SK-N-SH (cell line): ENCODE measurements around the gene NOX3. TPM values are rescaled to one million over a fixed set of nuclear protein-coding genes. Genes with fewer than 3 reads are reported as not detected.

Experiments used
- CTCF ChIA-PET: fragments of 300-600, 350-600 bp; formaldehyde crosslinking; extraction: SDS; loops from one replicate; lab custom pipeline; 2021; lab: Yijun Ruan, JAX
- POLR2A ChIA-PET: fragments of 350-600 bp; sonication (Branson Sonifier 250); formaldehyde crosslinking; extraction: SDS; loops from one replicate; lab custom pipeline; 2020; ENCODE audit warnings: antibody characterized with exemption, inconsistent platforms; lab: Yijun Ruan, JAX
- DNase-seq: peaks from one replicate; pipeline ENCODE4 v3.0.0; 2012
- H2AFZ ChIP-seq: fragments of 200-600 bp; sonication (generic); 2 replicates; pipeline ENCODE4 v1.8.1; 2016; ENCODE audit warnings: antibody characterized with exemption, mild to moderate bottlenecking, low read depth
- H3F3A ChIP-seq: fragments of 200-600 bp; sonication (generic); replicated peaks from 2 replicates; pipeline ENCODE3; 2016; ENCODE audit warnings: antibody characterized with exemption, mild to moderate bottlenecking; ENCODE audit not compliant: insufficient read depth
- H3K27ac ChIP-seq, 2 experiments: fragments of 200-500 bp in 1 of 2; fragments of 200-600 bp in 1 of 2; sonication (Bioruptor generic) in 1 of 2; sonication (generic), shearing (Covaris generic) in 1 of 2; 2 replicates each; pipeline versions ENCODE4 v1.5.1 to v1.6.1; 2014 to 2016; ENCODE audit warnings: low read depth in 2 of 2, inconsistent platforms in 1 of 2, low read length in 1 of 2, mild to moderate bottlenecking in 1 of 2, mixed read lengths in 1 of 2
- H3K27me3 ChIP-seq: fragments of 200-600 bp; sonication (generic), shearing (Covaris generic); 2 replicates; pipeline ENCODE4 v1.6.1; 2016; ENCODE audit warnings: mixed run types; ENCODE audit not compliant: insufficient read depth
- H3K36me3 ChIP-seq, 2 experiments: fragments of 200-500 bp in 1 of 2; fragments of 200-600 bp in 1 of 2; sonication (Bioruptor generic) in 1 of 2; sonication (generic) in 1 of 2; replicated peaks in 1 of 2; 2 replicates each; pipeline versions ENCODE3 to v1.5.1; 2014 to 2016; ENCODE audit warnings: low read length in 1 of 2, mild to moderate bottlenecking in 1 of 2; ENCODE audit not compliant: insufficient read depth in 2 of 2, control insufficient read depth in 1 of 2
- H3K4me1 ChIP-seq, 2 experiments: fragments of 200-500 bp in 1 of 2; fragments of 200-600 bp in 1 of 2; sonication (Bioruptor generic) in 1 of 2; sonication (generic), shearing (Covaris generic) in 1 of 2; 2 replicates each; pipeline versions ENCODE4 v1.5.1 to v1.6.1; 2014 to 2016; ENCODE audit warnings: low read depth in 1 of 2, low read length in 1 of 2, mixed run types in 1 of 2; ENCODE audit not compliant: insufficient read depth in 2 of 2, control insufficient read depth in 1 of 2
- H3K4me2 ChIP-seq: fragments of 200-600 bp; sonication (generic), shearing (Covaris generic); 2 replicates; pipeline ENCODE4 v1.6.1; 2017; ENCODE audit warnings: mixed run types
- H3K4me3 ChIP-seq, 2 experiments: fragments of 200-500 bp in 1 of 2; fragments of 200-600 bp in 1 of 2; sonication (Bioruptor generic) in 1 of 2; sonication (generic), shearing (Covaris generic) in 1 of 2; 2 replicates each; pipeline versions ENCODE4 v1.5.1 to v1.8.1; 2014 to 2016; ENCODE audit warnings: low read depth in 2 of 2, inconsistent platforms in 1 of 2, low read length in 1 of 2, mild to moderate bottlenecking in 1 of 2, mixed read lengths in 1 of 2, moderate library complexity in 1 of 2
- H3K79me2 ChIP-seq: fragments of 200-600 bp; sonication (generic); 2 replicates; pipeline ENCODE4 v1.8.1; 2017; ENCODE audit warnings: mild to moderate bottlenecking; ENCODE audit not compliant: insufficient read depth
- H3K9ac ChIP-seq: fragments of 200-600 bp; sonication (generic); 2 replicates; pipeline ENCODE4 v1.6.1; 2017; ENCODE audit warnings: mixed run types
- H3K9me2 ChIP-seq: fragments of 200-600 bp; sonication (generic); 2 replicates; pipeline ENCODE4 v1.6.1; 2017; ENCODE audit warnings: mixed run types
- H3K9me3 ChIP-seq: fragments of 200-600 bp; sonication (generic); 2 replicates; pipeline ENCODE4 v1.6.1; 2017; ENCODE audit warnings: mixed run types, mild to moderate bottlenecking, moderate library complexity
- H4K20me1 ChIP-seq: fragments of 200-600 bp; sonication (generic); 2 replicates; pipeline ENCODE4 v1.6.1; 2017; ENCODE audit warnings: mild to moderate bottlenecking, mixed run types; ENCODE audit not compliant: insufficient read depth
- CHD2 ChIP-seq: fragments of 150-350 bp; IDR thresholded peaks from 2 replicates; pipeline ENCODE4 v1.6.1; 2018; ENCODE audit warnings: low read length; ENCODE audit not compliant: partially characterized antibody
- ELF1 ChIP-seq: IDR thresholded peaks from 2 replicates; pipeline ENCODE4 v1.4.0; 2012
- EP300 ChIP-seq, 2 experiments: IDR thresholded peaks; 2 replicates each; pipeline versions ENCODE4 v1.4.0 to v1.6.1; 2012; ENCODE audit warnings: borderline replicate concordance in 1 of 2, low read depth in 1 of 2, low read length in 1 of 2
- FOSL2 ChIP-seq: IDR thresholded peaks from 2 replicates; pipeline ENCODE4 v1.4.0; 2012; ENCODE audit warnings: low read depth, mild to moderate bottlenecking, moderate library complexity, borderline replicate concordance
- FOXM1 ChIP-seq: IDR thresholded peaks from 2 replicates; pipeline ENCODE4 v1.4.0; 2012; ENCODE audit warnings: low read depth, mild to moderate bottlenecking
- GATA2 ChIP-seq: sonication (generic); formaldehyde crosslinking; IDR thresholded peaks from 2 replicates; pipeline ENCODE4 v1.5.0; 2020; ENCODE audit warnings: mild to moderate bottlenecking, missing genetic modification reagents
- JUND ChIP-seq: IDR thresholded peaks from 2 replicates; pipeline ENCODE4 v1.4.0; 2012
- MAX ChIP-seq: IDR thresholded peaks from 2 replicates; pipeline ENCODE4 v1.4.0; 2012; ENCODE audit warnings: low read depth
- MEF2A ChIP-seq: IDR thresholded peaks from 2 replicates; pipeline ENCODE4 v1.4.0; 2012; ENCODE audit warnings: low read depth, borderline replicate concordance
- MXI1 ChIP-seq: IDR thresholded peaks from 2 replicates; pipeline ENCODE4 v1.6.1; 2012; ENCODE audit warnings: mild to moderate bottlenecking, low read depth, low read length, improper control_type of control experiment
- NFIC ChIP-seq: IDR thresholded peaks from 2 replicates; pipeline ENCODE4 v1.4.0; 2012; ENCODE audit warnings: borderline replicate concordance
- POLR2AphosphoS5 ChIP-seq: IDR thresholded peaks from 2 replicates; pipeline ENCODE4 v1.6.1; 2012; ENCODE audit warnings: low read depth, low read length
- RCOR1 ChIP-seq: fragments of 150-350 bp; IDR thresholded peaks from 2 replicates; pipeline ENCODE4 v1.6.1; 2017; ENCODE audit warnings: antibody characterized with exemption, low read length
- RFX5 ChIP-seq: IDR thresholded peaks from 2 replicates; pipeline ENCODE4 v1.6.1; 2012; ENCODE audit warnings: mild to moderate bottlenecking, improper control_type of control experiment, low read length
- RXRA ChIP-seq: IDR thresholded peaks from 2 replicates; pipeline ENCODE4 v1.4.0; 2012; ENCODE audit warnings: low read depth, mild to moderate bottlenecking, borderline replicate concordance
- SIN3A ChIP-seq: IDR thresholded peaks from 2 replicates; pipeline ENCODE4 v1.6.1; 2012; ENCODE audit warnings: low read depth, mild to moderate bottlenecking, low read length, moderate library complexity, borderline replicate concordance
- SMC3 ChIP-seq: IDR thresholded peaks from 2 replicates; pipeline ENCODE4 v1.6.1; 2012; ENCODE audit warnings: low read depth, low read length, improper control_type of control experiment
- TAF1 ChIP-seq: IDR thresholded peaks from 2 replicates; pipeline ENCODE4 v1.6.1; 2012; ENCODE audit warnings: low read depth, mild to moderate bottlenecking, low read length, moderate library complexity, borderline replicate concordance
- WGBS: methylation state at CpG from one replicate; pipeline ENCODE4 v1.1.6; 2017; ENCODE audit warnings: low lambda C conversion rate; 5-methylcytosine and 5-hydroxymethylcytosine counted together
- polyA plus RNA-seq, 3 experiments: library from polyadenylated mRNA; depleted of rRNA; stranded (reverse); fragments of >200 nt; gene quantifications; 2 replicates each; pipeline ENCODE4 v1.2.3, GENCODE V29; 2012
- TF ChIP-seq, protein P1 (sequence below): IDR thresholded peaks from 2 replicates; pipeline ENCODE4 v1.4.0; 2012; ENCODE audit warnings: low read depth, borderline replicate concordance
- TF ChIP-seq, protein P2 (sequence below): IDR thresholded peaks from 2 replicates; pipeline ENCODE4; 2012
- TF ChIP-seq, protein P3 (sequence below): IDR thresholded peaks from 2 replicates; pipeline ENCODE4 v1.4.0; 2012; ENCODE audit warnings: low read depth, borderline replicate concordance

Gene NOX3
- polyA plus RNA-seq, 1 of the 3 experiments (the other 2 are of a cell fraction): 0.02 TPM

DNA sequence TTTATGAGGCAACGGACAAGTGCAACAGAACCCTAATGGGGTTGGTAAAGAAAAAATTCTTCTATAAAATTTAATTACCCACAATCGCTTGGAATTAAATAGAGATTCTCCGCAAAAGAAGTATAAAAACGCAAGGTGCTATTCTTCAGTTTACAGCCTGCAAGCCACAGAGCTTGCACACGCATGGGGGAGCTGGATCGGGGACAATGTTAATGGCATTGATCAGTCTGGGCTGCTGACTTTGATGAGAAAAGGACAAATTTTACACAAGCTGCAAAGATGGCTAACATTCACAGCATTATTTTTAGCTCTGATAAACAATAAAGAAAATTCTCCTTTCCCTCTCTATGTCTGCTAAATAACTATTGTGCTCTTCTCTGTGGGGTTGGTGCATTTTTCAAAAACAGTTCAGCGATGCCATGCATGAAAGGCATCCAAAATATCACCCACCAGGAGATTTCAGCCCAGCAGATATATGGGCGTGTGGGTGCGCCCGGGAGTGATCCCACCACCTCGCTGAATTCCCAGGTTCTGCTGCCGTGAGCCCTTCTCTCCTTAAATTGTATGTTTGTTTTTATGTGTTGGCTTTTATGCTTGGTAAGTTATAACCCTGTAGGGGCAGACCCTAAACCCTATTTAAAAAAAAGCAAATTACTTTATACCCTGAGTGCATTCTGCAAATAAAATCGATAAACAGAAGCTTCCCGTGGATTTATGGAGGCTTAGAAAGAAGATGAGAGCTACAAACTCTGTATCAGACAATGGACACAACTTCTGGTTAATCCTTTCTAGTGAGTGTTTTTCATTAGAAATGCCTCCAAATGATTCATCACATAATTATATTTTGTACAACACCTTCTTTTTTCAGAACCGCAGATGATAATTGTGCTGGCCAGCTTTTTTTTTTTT lies 55.6 kb downstream of the NOX3 start:
- Histone ChIP-seq H3K27ac (peak overlapping the region in 1 of 2 experiments; percentile 80; a peak in 2 of 4 replicates), H3K79me2 (no peaks in the 10 kb centered on the region), H3K4me2 (no peak overlapping the region), H3K9me3 (no peaks in the 10 kb centered on the region), H2AFZ (no peak overlapping the region), H3K9me2 (no peaks in the 10 kb centered on the region), H3K9ac (no peak overlapping the region), H3K27me3 (no peaks in the 10 kb centered on the region), H3K4me1 (peaks cover 0 to 28% of the 10 kb centered on the region in 2 experiments; a peak in 2 of 4 replicates), H3K36me3 (no peaks in the 10 kb centered on the region), H3K4me3 (no peak overlapping the region), H4K20me1 (no peaks in the 10 kb centered on the region), H3F3A (no peaks in the 10 kb centered on the region)
- ChIA-PET POLR2A (interaction anchor here (0.6 to 1.5 kb wide), 3 partner anchors 12 to 1924 kb away, joined by 3 to 6 read pairs (median 4); no protein-coding TSS in a partner anchor), CTCF (interaction anchor here (1.0 to 1.7 kb wide), 6 partner anchors 40 to 95 kb away, joined by 3 to 6 read pairs (median 3); no protein-coding TSS in a partner anchor)
- 71% methylated on average over 15 of the region's 15 CpGs for WGBS
- DNase-seq: no peak
- no peak for TF ChIP-seq MEF2A
- TF ChIP-seq GATA2 (CRISPR knock-in tag): no peak
- no peak for TF ChIP-seq SIN3A
- no peak for TF ChIP-seq ELF1
- no peak for TF ChIP-seq CHD2
- no peak for TF ChIP-seq MXI1
- TF ChIP-seq JUND: no peak

GRCh38 chr6:155399062-155399744 lies 56.4 kb downstream of the NOX3 start:
- H3K27ac ChIP-seq: no peak overlapping the region; a peak in 1 of 4 replicates
- CTCF ChIA-PET: interaction anchor here (0.5 to 1.7 kb wide), 4 partner anchors 16 to 84 kb away, joined by 3 to 4 read pairs (median 3); no protein-coding TSS in a partner anchor
- no peak overlapping the region for H3K4me3 ChIP-seq
- H3K79me2 ChIP-seq: no peaks in the 10 kb centered on the region
- DNase-seq: no peak
- H3K27me3 ChIP-seq: no peaks in the 10 kb centered on the region
- H3K9me3 ChIP-seq: no peaks in the 10 kb centered on the region
- H4K20me1 ChIP-seq: no peaks in the 10 kb centered on the region
- WGBS: 88% methylated on average over 4 of the region's 5 CpGs
- POLR2A ChIA-PET: interaction anchor here (1.5 kb wide), 1 partner anchor 44 kb away, joined by 6 read pairs; no protein-coding TSS in a partner anchor
- H3K9me2 ChIP-seq: no peaks in the 10 kb centered on the region
- H3K36me3 ChIP-seq: no peaks in the 10 kb centered on the region
- TF ChIP-seq TAF1 (no peak), FOSL2 (no peak), ELF1 (no peak), JUND (no peak), NFIC (no peak), MXI1 (no peak), GATA2 (CRISPR knock-in tag) (no peak), EP300 (IDR thresholded peaks at IDR 0.05; ENCODE audit: borderline replicate concordance in 1 of 2, low read depth in 1 of 2, low read length in 1 of 2) (no peak), FOXM1 (no peak), RCOR1 (no peak), RFX5 (no peak), SMC3 (no peak), MAX (no peak), POLR2AphosphoS5 (no peak), RXRA (no peak), CHD2 (no peak)
- TF ChIP-seq, protein P1, sequence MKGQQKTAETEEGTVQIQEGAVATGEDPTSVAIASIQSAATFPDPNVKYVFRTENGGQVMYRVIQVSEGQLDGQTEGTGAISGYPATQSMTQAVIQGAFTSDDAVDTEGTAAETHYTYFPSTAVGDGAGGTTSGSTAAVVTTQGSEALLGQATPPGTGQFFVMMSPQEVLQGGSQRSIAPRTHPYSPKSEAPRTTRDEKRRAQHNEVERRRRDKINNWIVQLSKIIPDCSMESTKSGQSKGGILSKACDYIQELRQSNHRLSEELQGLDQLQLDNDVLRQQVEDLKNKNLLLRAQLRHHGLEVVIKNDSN: no peak
- TF ChIP-seq, protein P2, sequence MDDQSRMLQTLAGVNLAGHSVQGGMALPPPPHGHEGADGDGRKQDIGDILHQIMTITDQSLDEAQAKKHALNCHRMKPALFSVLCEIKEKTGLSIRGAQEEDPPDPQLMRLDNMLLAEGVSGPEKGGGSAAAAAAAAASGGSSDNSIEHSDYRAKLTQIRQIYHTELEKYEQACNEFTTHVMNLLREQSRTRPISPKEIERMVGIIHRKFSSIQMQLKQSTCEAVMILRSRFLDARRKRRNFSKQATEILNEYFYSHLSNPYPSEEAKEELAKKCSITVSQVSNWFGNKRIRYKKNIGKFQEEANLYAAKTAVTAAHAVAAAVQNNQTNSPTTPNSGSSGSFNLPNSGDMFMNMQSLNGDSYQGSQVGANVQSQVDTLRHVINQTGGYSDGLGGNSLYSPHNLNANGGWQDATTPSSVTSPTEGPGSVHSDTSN: no peak
- TF ChIP-seq, protein P3, sequence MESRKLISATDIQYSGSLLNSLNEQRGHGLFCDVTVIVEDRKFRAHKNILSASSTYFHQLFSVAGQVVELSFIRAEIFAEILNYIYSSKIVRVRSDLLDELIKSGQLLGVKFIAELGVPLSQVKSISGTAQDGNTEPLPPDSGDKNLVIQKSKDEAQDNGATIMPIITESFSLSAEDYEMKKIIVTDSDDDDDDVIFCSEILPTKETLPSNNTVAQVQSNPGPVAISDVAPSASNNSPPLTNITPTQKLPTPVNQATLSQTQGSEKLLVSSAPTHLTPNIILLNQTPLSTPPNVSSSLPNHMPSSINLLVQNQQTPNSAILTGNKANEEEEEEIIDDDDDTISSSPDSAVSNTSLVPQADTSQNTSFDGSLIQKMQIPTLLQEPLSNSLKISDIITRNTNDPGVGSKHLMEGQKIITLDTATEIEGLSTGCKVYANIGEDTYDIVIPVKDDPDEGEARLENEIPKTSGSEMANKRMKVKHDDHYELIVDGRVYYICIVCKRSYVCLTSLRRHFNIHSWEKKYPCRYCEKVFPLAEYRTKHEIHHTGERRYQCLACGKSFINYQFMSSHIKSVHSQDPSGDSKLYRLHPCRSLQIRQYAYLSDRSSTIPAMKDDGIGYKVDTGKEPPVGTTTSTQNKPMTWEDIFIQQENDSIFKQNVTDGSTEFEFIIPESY: no peak
- no peak overlapping the region for H2AFZ ChIP-seq
- H3K4me1 ChIP-seq: peaks cover 0 to 28% of the 10 kb centered on the region in 2 experiments; a peak in 2 of 4 replicates
- no peaks in the 10 kb centered on the region for H3F3A ChIP-seq
- H3K9ac ChIP-seq: no peak overlapping the region
- H3K4me2 ChIP-seq: no peak overlapping the region
